Omental fat pad (tissue), 4 donors: ENCODE data around the gene CCT7. TPM values are rescaled to one million over a fixed set of nuclear protein-coding genes. Genes with fewer than 3 reads are reported as not detected.

Experiments
- ATAC-seq: fragments of 150-250 bp; one replicate; pipeline ENCODE4 v1.9.1; 2016; ENCODE audit warnings: mild to moderate bottlenecking, moderate library complexity; ENCODE audit not compliant: low FRiP score
- DNase-seq: peaks from one replicate; pipeline ENCODE4 v3.0.0-alpha.2; 2019; ENCODE audit warnings: low spot score
- CTCF ChIP-seq, 3 donors: fragments of 450-650 bp; IDR thresholded peaks; one replicate each; pipeline ENCODE4 v1.5.1; 2016 to 2017; ENCODE audit warnings: antibody characterized with exemption in 3 of 3, mild to moderate bottlenecking in 3 of 3, moderate library complexity in 2 of 3
- total RNA-seq, 4 donors: library from RNA; depleted of rRNA; stranded (reverse); fragments of >200 nt; gene quantifications; one replicate each; pipeline ENCODE4 v1.1.0, GENCODE V29; 2016

CCT7 gene
- total RNA-seq, 4 donors from 2014 or later: 187 to 208 (median 202) TPM

GRCh38 chr2:73255007-73255644, 21.0 kb downstream of the CCT7 start:
- ATAC-seq (no peak), DNase-seq (no peak)
- no peak for TF ChIP-seq CTCF (IDR thresholded peaks at IDR 0.05)

- DNase-seq (no peak), ATAC-seq (no peak)
- no peak for TF ChIP-seq CTCF (IDR thresholded peaks at IDR 0.05)
Observed at GRCh38 chr2:73255907-73256617, 22.0 kb downstream of the CCT7 start.

- no peak for TF ChIP-seq CTCF (IDR thresholded peaks at IDR 0.05)
- no peak for DNase-seq
- no peak for ATAC-seq
Observed at GRCh38 chr2:73256618-73256922, 22.5 kb downstream of the CCT7 start.

GRCh38 chr2:73257021-73257420, 22.9 kb downstream of the CCT7 start:
- ATAC-seq (no peak), DNase-seq (no peak)
- TF ChIP-seq CTCF (IDR thresholded peaks at IDR 0.05): no peak

- TF ChIP-seq CTCF (IDR thresholded peaks at IDR 0.05): no peak
- ATAC-seq (no peak), DNase-seq (no peak)
Observed at GRCh38 chr2:73257425-73258125, 23.5 kb downstream of the CCT7 start.

GRCh38 chr2:73258186-73258912, 24.2 kb downstream of the CCT7 start:
- ATAC-seq (no peak), DNase-seq (no peak)
- no peak for TF ChIP-seq CTCF (IDR thresholded peaks at IDR 0.05)
